C4-2B (cell line): ENCODE data around the gene LONRF2.

Experiments used
- CTCF ChIP-seq: fragments of 450-650 bp; conservative IDR thresholded peaks from 2 replicates; pipeline ENCODE4 v1.5.1; 2017; ENCODE audit warnings: mild to moderate bottlenecking
- ZFX ChIP-seq: fragments of 450-650 bp; IDR thresholded peaks from 2 replicates; pipeline ENCODE4 v1.6.1; 2017

- no peak for TF ChIP-seq CTCF
- TF ChIP-seq ZFX, result no peak
These were observed 5.4 kb upstream of the LONRF2 start for GRCh38 chr2:100327742-100328141.
